Endothelial cell of umbilical vein (primary cell): ENCODE results near the gene LIPT1. TPM values are rescaled to one million over a fixed set of nuclear protein-coding genes. Genes with fewer than 3 reads are reported as not detected.

Source experiments
- BruUV-seq: library from RNA; stranded (reverse); fragments of 400-500 nt; replicated peaks from 2 replicates; lab custom pipeline; 2021; lab: Mats Ljungman, UMichigan
- CTCF ChIA-PET: fragments of 300-600, 350-600 bp; sonication (Branson Sonifier 250); formaldehyde crosslinking; loops from one replicate; lab custom pipeline; 2021; ENCODE audit warnings: antibody characterized with exemption, inconsistent platforms; lab: Charles Lee
- POLR2A ChIA-PET: fragments of 300-600, 350-600 bp; sonication (Branson Sonifier 250); formaldehyde crosslinking; loops from one replicate; lab custom pipeline; 2021; ENCODE audit warnings: antibody characterized with exemption, inconsistent platforms; lab: Charles Lee
- DNase-seq: peaks from one replicate; pipeline ENCODE4 v3.0.0-alpha.2; 2011; ENCODE audit warnings: low read depth, low spot score
- FAIRE-seq: peaks from 2 replicates; lab custom pipeline; 2011; peaks lifted over from hg19 to GRCh38; lab: Jason Lieb, UNC
- H2AFZ ChIP-seq: 2 replicates; pipeline ENCODE4 v1.6.0; 2012; ENCODE audit warnings: low read depth, low read length, control low read depth, inconsistent platforms
- H3K27ac ChIP-seq: 2 replicates; pipeline ENCODE4 v1.5.1; 2011; ENCODE audit warnings: low read depth, mild to moderate bottlenecking, control low read depth, low read length, moderate library complexity; ENCODE audit not compliant: insufficient read depth
- H3K27me3 ChIP-seq, 2 experiments: 2 replicates each; pipeline versions ENCODE4 v1.6.0 to v1.6.1; 2011; ENCODE audit warnings: low read length in 2 of 2, mixed read lengths in 1 of 2; ENCODE audit not compliant: control insufficient read depth in 2 of 2, insufficient read depth in 2 of 2
- H3K36me3 ChIP-seq, 2 experiments: 2 replicates in 1 of 2; 3 replicates in 1 of 2; pipeline ENCODE4 v1.5.1; 2011; ENCODE audit warnings: low read length in 2 of 2, mild to moderate bottlenecking in 1 of 2, moderate library complexity in 1 of 2; ENCODE audit not compliant: control insufficient read depth in 2 of 2, insufficient read depth in 2 of 2; ENCODE audit errors: extremely low read depth in 1 of 2
- H3K4me1 ChIP-seq: 3 replicates; pipeline ENCODE4 v1.5.1; 2011; ENCODE audit warnings: mild to moderate bottlenecking, low read length; ENCODE audit not compliant: control insufficient read depth, insufficient read depth; ENCODE audit errors: extremely low read depth
- H3K4me2 ChIP-seq: 2 replicates; pipeline ENCODE4 v1.6.1; 2011; ENCODE audit warnings: low read length, control low read depth, mixed read lengths; ENCODE audit not compliant: insufficient read depth
- H3K4me3 ChIP-seq, 3 experiments: fragments of 200-600 bp in 1 of 3; sonication (generic), shearing (Covaris generic) in 1 of 3; replicated peaks in 1 of 3; 2 replicates each; pipeline ENCODE4 v1.5.1; 2011 to 2016; ENCODE audit warnings: control low read depth in 3 of 3, low read length in 3 of 3, mild to moderate bottlenecking in 2 of 3, inconsistent platforms in 1 of 3, low read depth in 1 of 3, moderate library complexity in 1 of 3; ENCODE audit not compliant: insufficient read depth in 1 of 3
- H3K79me2 ChIP-seq: 2 replicates; pipeline ENCODE4 v1.6.0; 2012; ENCODE audit warnings: low read length, inconsistent platforms; ENCODE audit not compliant: control insufficient read depth, insufficient read depth
- H3K9ac ChIP-seq: replicated peaks from 2 replicates; pipeline ENCODE3; 2011; ENCODE audit warnings: low read length, control low read depth; ENCODE audit not compliant: insufficient read depth; ENCODE audit errors: extremely low read depth
- H3K9me1 ChIP-seq: replicated peaks from 3 replicates; pipeline ENCODE4 v1.6.0; 2011; ENCODE audit warnings: mild to moderate bottlenecking, low read length; ENCODE audit not compliant: control insufficient read depth, insufficient read depth; ENCODE audit errors: extremely low read depth
- H3K9me3 ChIP-seq: replicated peaks from 2 replicates; pipeline ENCODE4 v1.5.1; 2012; ENCODE audit warnings: low read length, inconsistent platforms; ENCODE audit not compliant: control insufficient read depth, insufficient read depth
- H4K20me1 ChIP-seq: replicated peaks from 2 replicates; pipeline ENCODE3; 2011; ENCODE audit warnings: mild to moderate bottlenecking, low read length; ENCODE audit not compliant: control insufficient read depth, insufficient read depth; ENCODE audit errors: extremely low read depth
- EZH2 ChIP-seq: IDR thresholded peaks from 2 replicates; pipeline ENCODE4 v1.6.1; 2012; ENCODE audit warnings: borderline replicate concordance, low read depth, mild to moderate bottlenecking, moderate library complexity, low read length, inconsistent platforms; ENCODE audit not compliant: severe bottlenecking
- FOS ChIP-seq: IDR thresholded peaks from 2 replicates; pipeline ENCODE4 v1.6.1; 2011; ENCODE audit warnings: mild to moderate bottlenecking, low read length, moderate library complexity, borderline replicate concordance; ENCODE audit not compliant: insufficient read depth
- GATA2 ChIP-seq: IDR thresholded peaks from 2 replicates; pipeline ENCODE4 v1.7.0; 2011; ENCODE audit warnings: low read depth, mild to moderate bottlenecking, moderate library complexity, mixed read lengths, low read length; ENCODE audit not compliant: insufficient read length, insufficient read depth
- JUN ChIP-seq: IDR thresholded peaks from 2 replicates; pipeline ENCODE4 v1.6.1; 2011; ENCODE audit warnings: borderline replicate concordance, low read depth; ENCODE audit not compliant: insufficient read length, insufficient read depth
- MYC ChIP-seq: IDR thresholded peaks from one replicate; pipeline ENCODE4 v1.6.1; 2011; ENCODE audit warnings: mild to moderate bottlenecking, low read depth, low read length
- POLR2A ChIP-seq: IDR thresholded peaks from 2 replicates; pipeline ENCODE4 v1.6.1; 2012; ENCODE audit warnings: low read depth, mild to moderate bottlenecking, control low read depth, low read length
- POLR2AphosphoS5 ChIP-seq: IDR thresholded peaks from 2 replicates; pipeline ENCODE4 v1.6.1; 2012; ENCODE audit warnings: low read depth, mild to moderate bottlenecking, control low read depth, low read length, moderate library complexity; ENCODE audit not compliant: insufficient read depth
- dilution Hi-C: fragments of 300-500 bp; cut with MboI; formaldehyde crosslinking; loops from one replicate; pipeline ENCODE4 v1.15.0; 2019; ENCODE audit warnings: low sequenced_read_pairs; ENCODE audit not compliant: extremely low pct_ligation_motif_present
- intact Hi-C: fragments of 100-400 bp; cut with micrococcal nuclease; formaldehyde crosslinking; loops from one replicate; pipeline ENCODE4 v1.10.0; 2022
- polyA plus RNA-seq, 4 experiments: library from polyadenylated mRNA; depleted of rRNA in 3 of 4; stranded (reverse) in 3 of 4; unstranded in 1 of 4; fragments of >200 nt; gene quantifications; 2 replicates each; pipeline versions ENCODE4 v1.2.1 to v1.2.3, GENCODE V29; 2011 to 2012; ENCODE audit warnings: missing spikeins in 1 of 4
- total RNA-seq: library from RNA; stranded (reverse); gene quantifications from 2 replicates; pipeline ENCODE4 v1.2.3, GENCODE V29; 2021
- TF ChIP-seq, protein P1 (sequence below), 2 donors: IDR thresholded peaks; 1 replicate in 1 of 2; 2 replicates in 1 of 2; pipeline ENCODE4 v1.5.1; 2011; ENCODE audit warnings: low read length in 2 of 2, mild to moderate bottlenecking in 2 of 2, moderate library complexity in 2 of 2, control low read depth in 1 of 2, inconsistent platforms in 1 of 2, low read depth in 1 of 2; ENCODE audit not compliant: insufficient read depth in 1 of 2; ENCODE audit errors: extremely low read depth in 1 of 2
- TF ChIP-seq, protein P2 (sequence below): IDR thresholded peaks from 2 replicates; pipeline ENCODE4 v1.6.1; 2011; ENCODE audit not compliant: insufficient read depth, insufficient read length

Gene LIPT1
- total and polyA plus RNA-seq, 2 donors (not counting 3 experiments of a cell fraction or from before 2014, with no cell fraction given) = 3.3 to 4.8 TPM

DNA sequence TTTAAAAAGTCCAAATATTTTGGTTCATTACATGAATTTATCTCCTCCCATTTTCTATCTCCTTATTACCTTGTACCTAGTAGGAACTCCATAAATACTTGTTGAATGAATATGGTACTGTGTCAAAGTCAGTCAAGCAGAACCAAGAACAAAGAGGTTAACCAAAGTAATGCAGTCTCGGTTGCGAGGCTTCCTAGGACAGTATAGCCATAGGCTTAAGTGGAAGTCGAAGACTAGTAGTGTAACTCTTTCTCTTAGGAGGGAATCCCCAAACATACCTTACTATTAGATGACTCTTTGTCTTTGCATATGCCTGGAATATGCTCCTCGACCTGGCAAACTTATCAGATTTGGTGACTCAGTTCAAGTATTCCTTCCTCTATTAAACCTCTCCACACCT is 4.8 kb downstream of the LIPT1 start:
- no TSS peak for BruUV-seq
- H3K27ac ChIP-seq = no peak overlapping the region
- H3K36me3 ChIP-seq = no peaks in the 10 kb centered on the region
- no peak overlapping the region for H3K4me3 ChIP-seq
- no peaks in the 10 kb centered on the region for H3K9me1 ChIP-seq
- DNase-seq = no peak
- no peaks in the 10 kb centered on the region for H3K9me3 ChIP-seq
- no peaks in the 10 kb centered on the region for H3K27me3 ChIP-seq
- dilution Hi-C loops = no loop called here
- H4K20me1 ChIP-seq = no peaks in the 10 kb centered on the region
- no peak overlapping the region for H2AFZ ChIP-seq
- intact Hi-C loops = no loop called here
- H3K79me2 ChIP-seq = peaks cover 2% of the 10 kb centered on the region
- no peak overlapping the region for H3K9ac ChIP-seq
- CTCF ChIA-PET = no interaction called here
- no peak overlapping the region for H3K4me2 ChIP-seq
- H3K4me1 ChIP-seq = peaks cover 5% of the 10 kb centered on the region
- POLR2A ChIA-PET = no interaction called here
- FAIRE-seq = no peak
- TF ChIP-seq, protein P1, sequence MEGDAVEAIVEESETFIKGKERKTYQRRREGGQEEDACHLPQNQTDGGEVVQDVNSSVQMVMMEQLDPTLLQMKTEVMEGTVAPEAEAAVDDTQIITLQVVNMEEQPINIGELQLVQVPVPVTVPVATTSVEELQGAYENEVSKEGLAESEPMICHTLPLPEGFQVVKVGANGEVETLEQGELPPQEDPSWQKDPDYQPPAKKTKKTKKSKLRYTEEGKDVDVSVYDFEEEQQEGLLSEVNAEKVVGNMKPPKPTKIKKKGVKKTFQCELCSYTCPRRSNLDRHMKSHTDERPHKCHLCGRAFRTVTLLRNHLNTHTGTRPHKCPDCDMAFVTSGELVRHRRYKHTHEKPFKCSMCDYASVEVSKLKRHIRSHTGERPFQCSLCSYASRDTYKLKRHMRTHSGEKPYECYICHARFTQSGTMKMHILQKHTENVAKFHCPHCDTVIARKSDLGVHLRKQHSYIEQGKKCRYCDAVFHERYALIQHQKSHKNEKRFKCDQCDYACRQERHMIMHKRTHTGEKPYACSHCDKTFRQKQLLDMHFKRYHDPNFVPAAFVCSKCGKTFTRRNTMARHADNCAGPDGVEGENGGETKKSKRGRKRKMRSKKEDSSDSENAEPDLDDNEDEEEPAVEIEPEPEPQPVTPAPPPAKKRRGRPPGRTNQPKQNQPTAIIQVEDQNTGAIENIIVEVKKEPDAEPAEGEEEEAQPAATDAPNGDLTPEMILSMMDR (IDR thresholded peaks at IDR 0.05; ENCODE audit: extremely low read depth in 1 of 2, insufficient read depth in 1 of 2, low read depth in 1 of 2, low read length in 2 of 2) = no peak
- no peak for TF ChIP-seq POLR2AphosphoS5
- no peak for TF ChIP-seq POLR2A
- TF ChIP-seq, protein P2, sequence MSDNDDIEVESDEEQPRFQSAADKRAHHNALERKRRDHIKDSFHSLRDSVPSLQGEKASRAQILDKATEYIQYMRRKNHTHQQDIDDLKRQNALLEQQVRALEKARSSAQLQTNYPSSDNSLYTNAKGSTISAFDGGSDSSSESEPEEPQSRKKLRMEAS = no peak
- no peak for TF ChIP-seq FOS
- TF ChIP-seq GATA2 = no peak
- TF ChIP-seq MYC = no peak
- no peak for TF ChIP-seq EZH2
- no peak for TF ChIP-seq JUN
